Skin epidermis (tissue), 12 donors: ENCODE data around the gene DGUOK.
"Not testable (repeated sequence)": the region's sequence is repeated elsewhere in the genome, so short reads cannot be mapped to it uniquely, and the experiment has no call there.

Experiments used
- H3K27ac ChIP-seq, 21 experiments: fragments of 200-600 bp; sonication (generic) in 11 of 21; one replicate each; pipeline ENCODE4 v1.5.0; 2020; ENCODE audit warnings: mild to moderate bottlenecking in 3 of 21, inconsistent platforms in 2 of 21, moderate library complexity in 2 of 21
- H3K4me3 ChIP-seq, 7 experiments: fragments of 200-600 bp; sonication (generic) in 2 of 7; one replicate each; pipeline ENCODE4 v1.5.0; 2020; ENCODE audit warnings: inconsistent platforms in 2 of 7, mild to moderate bottlenecking in 2 of 7, moderate library complexity in 1 of 7

DGUOK gene

GRCh38 chr2:73926493-73927327, at the start of gene DGUOK:
Gene DGUOK (plus strand): TSS chr2:73926880. CDS start chr2:73926911, 31 bp downstream.
- Histone ChIP-seq H3K4me3 (peak within 1 kb of the TSS; percentile 56 to 79 (median 65)), H3K27ac (peak within 1 kb of the TSS; percentile 84 to 99 (median 96))

DNA sequence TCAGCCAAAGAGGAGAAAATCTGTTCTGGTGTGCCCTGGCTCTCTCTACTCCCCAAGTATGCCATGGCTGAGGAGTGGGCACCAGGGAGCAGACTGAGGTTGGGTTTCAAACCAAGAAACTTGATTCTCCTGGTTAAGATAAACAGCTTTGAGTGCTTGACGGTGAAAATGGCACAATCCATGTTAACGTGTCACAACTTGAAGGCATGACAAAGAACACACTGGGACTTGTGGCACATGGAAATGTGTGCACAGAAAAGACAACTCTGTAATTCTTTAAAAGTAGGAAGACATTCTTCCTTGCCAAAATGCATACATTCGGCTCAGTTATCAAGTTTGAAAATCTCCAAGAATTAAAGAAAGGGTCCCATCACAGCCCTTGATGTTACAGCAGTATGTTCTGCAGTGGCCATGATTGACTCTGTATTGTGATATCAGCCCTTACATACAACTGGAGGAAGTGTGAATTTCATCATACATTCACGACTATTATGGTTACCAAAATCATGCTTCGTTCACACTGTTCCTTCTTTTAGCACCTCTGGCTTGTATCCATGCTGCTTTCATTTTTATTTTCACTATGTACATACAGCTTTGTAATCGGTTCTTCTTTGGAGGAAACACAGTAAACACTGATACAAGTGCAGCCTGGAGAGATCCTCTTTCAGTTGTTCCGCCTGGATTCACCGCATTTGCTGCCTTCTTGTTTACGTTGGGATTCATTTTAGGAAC, 49.4 kb upstream of the DGUOK start:
- Histone ChIP-seq H3K27ac (peak overlapping the region in 1 of 21 experiments; percentile 20), H3K4me3 (no peak overlapping the region)

GRCh38 chr2:73877984-73878383, 48.7 kb upstream of the DGUOK start:
- peak overlapping the region in 1 of 21 experiments; percentile 20 for H3K27ac ChIP-seq
- not testable (repeated sequence) for H3K4me3 ChIP-seq

- no peak overlapping the region for H3K27ac ChIP-seq
- H3K4me3 ChIP-seq = no peak overlapping the region
Observed at GRCh38 chr2:73885406-73885805, 41.3 kb upstream of the DGUOK start.

DNA sequence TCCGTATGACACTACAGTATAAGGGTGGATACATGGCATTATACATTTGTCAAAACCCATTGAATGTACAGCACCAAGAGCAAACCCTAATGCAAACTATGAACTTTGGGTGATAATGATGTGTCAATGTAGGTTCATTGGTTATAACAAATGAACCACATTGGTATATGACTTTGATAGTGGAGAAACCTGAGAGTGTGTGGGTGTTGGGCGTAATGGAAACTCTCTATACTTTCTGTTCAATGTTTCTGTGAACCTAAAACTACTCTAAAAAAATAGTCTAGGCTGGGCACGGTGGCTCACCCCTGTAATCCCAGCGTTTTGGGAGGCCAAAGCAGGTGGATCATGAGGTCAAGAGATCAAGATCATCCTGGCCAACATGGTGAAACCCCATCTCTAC, 40.3 kb upstream of the DGUOK start:
- Histone ChIP-seq H3K4me3 (no peak overlapping the region), H3K27ac (no peak overlapping the region)

GRCh38 chr2:73887596-73888353, 38.9 kb upstream of the DGUOK start:
- H3K4me3 ChIP-seq, H3K27ac ChIP-seq: not testable (repeated sequence)

GRCh38 chr2:73888388-73888787, 38.3 kb upstream of the DGUOK start:
- no peak overlapping the region for H3K4me3 ChIP-seq
- no peak overlapping the region for H3K27ac ChIP-seq

GRCh38 chr2:73889206-73889605, 37.5 kb upstream of the DGUOK start:
- Histone ChIP-seq H3K4me3 (no peak overlapping the region), H3K27ac (no peak overlapping the region)

- Histone ChIP-seq H3K27ac (peak overlapping the region in 1 of 21 experiments; percentile 8), H3K4me3 (no peak overlapping the region)
Observed at GRCh38 chr2:73890301-73891092, 36.2 kb upstream of the DGUOK start.

GRCh38 chr2:73891276-73891901, 35.3 kb upstream of the DGUOK start:
- Histone ChIP-seq H3K27ac (peak overlapping the region in 1 of 21 experiments; percentile 8), H3K4me3 (no peak overlapping the region)

GRCh38 chr2:73892631-73893329, 33.9 kb upstream of the DGUOK start, which contains the start of gene ACTG2:
Gene ACTG2 (plus strand): TSS chr2:73893008. CDS start chr2:73901312, 8,304 bp downstream.
- H3K4me3 ChIP-seq = no peak within 1 kb of the TSS
- H3K27ac ChIP-seq = no peak within 1 kb of the TSS

DNA sequence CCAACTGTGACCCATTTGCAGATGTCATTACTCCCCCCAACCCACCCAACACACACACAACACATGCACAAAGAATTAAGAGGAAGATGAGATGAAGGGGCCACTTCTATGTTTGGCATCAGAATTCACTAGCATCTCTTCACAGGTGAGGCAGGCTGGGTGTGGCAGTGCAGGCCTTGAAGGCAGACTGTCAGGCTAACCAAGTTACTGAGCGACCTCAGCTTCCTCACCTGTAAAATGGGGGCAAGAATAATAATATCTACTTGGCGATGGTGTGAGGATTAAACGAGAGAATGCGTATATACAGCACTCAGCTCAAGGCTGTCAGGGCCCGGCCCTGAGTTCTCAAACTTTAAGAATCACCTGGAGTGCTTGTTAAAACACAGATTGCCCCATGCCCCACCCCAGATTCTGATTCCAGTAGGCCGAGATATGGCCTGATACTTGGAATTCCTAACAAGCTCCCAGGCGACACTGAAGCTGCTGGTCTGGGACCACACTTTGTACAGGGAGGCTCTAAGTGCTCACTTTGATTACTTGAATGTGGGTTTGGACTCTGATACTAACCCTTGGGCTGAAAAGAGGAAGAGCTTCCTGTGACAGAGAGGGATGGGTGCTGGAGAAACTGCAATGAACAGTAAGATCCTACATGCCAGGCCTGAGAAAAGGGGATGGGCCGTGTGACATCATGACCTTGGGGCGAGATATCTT, 32.8 kb upstream of the DGUOK start:
- Histone ChIP-seq H3K4me3 (no peak overlapping the region), H3K27ac (no peak overlapping the region)

GRCh38 chr2:73894475-73894850, 32.2 kb upstream of the DGUOK start:
- H3K4me3 ChIP-seq = no peak overlapping the region
- H3K27ac ChIP-seq = no peak overlapping the region

DNA sequence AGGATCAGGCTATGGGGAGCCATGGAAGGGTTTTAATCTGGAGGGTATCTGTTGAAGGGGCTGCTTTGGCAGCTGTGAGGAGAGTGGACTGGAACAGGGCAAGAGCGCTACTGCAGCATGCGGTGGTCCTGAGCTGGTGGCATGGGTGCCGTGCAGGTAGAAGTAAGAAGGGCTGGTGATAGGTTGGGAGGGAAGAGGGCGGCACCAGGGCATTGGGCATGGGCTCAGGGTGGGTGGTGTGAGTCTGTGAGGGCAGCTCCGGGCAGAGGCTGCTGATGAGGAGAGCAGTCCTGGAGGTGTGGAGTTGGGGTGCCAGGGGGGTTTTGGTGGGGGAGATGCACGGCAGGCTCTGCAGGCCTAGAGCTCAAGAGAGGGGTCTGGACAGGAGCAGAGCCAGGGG, 31.8 kb upstream of the DGUOK start:
- no peak overlapping the region for H3K27ac ChIP-seq
- H3K4me3 ChIP-seq = no peak overlapping the region

GRCh38 chr2:73895473-73895872, 31.2 kb upstream of the DGUOK start:
- Histone ChIP-seq H3K27ac (no peak overlapping the region), H3K4me3 (no peak overlapping the region)

DNA sequence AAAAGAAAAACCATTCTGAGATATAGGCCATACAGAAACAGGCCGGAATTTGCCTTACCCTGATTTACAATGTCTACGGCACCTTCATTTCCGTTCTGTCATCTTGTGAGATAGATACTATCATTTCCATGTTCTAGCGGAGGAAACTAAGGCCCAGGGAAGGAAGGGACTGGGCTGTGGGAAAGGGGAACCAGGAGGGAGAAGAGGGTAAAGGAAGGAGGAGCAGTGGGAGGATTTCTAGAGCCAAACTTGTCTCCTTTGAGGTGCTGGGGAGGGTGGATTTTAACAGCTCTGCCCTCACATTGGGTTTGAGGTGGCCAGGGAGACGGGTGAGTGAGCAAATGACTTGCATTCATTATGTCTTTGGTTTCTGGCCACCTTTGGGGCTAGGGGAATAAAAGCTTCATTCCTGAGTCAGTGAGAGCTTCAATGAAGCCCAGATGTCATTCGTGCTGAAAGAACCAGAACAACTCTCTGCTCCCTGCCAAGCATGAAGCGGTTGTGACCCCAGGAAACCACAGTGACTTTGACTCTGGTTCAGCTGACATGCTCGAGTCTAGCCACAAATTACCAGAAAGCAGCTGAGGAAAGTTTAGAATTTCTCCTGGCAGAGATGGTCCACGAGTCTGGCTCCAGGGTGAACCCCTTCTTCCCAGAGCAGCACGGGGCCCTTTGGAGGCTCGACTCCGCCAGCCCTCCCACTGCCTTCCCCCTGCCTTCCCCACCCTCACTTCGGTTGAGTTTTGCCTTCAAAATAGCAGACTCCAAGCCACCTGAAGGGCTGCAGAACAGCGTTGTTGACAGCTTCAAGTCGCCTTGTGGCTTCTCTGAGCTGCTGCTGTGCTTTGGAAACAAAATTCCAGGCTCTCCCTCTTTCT, 30.1 kb upstream of the DGUOK start:
- Histone ChIP-seq H3K4me3 (no peak overlapping the region), H3K27ac (peak overlapping the region in 10 of 21 experiments; percentile 8 to 72 (median 52))

DNA sequence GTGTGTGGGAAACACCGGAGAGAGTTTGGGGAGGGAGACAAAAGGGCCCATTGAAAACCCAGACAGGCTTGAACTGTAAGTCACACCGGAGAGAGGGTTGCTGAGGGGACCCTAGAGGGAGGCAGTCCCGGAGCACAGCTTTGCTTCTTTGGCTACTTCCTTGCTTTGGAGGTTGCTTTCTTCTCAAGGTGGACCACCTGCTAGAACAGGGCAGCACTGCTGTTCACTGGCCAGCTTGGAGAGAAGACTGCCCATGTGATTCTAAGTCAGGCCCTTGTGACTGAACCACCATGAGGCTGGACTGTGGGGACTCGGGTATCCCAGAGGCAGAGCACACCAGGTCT, 29.5 kb upstream of the DGUOK start:
- Histone ChIP-seq H3K4me3 (no peak overlapping the region), H3K27ac (peak overlapping the region in 9 of 21 experiments; percentile 13 to 72 (median 52))
